SK-N-SH (cell line): ENCODE measurements around the gene SPACDR. TPM values are rescaled to one million over a fixed set of nuclear protein-coding genes. Genes with fewer than 3 reads are reported as not detected.

Experiments used
- CTCF ChIA-PET: fragments of 300-600, 350-600 bp; formaldehyde crosslinking; extraction: SDS; loops from one replicate; lab custom pipeline; 2021; lab: Yijun Ruan, JAX
- POLR2A ChIA-PET: fragments of 350-600 bp; sonication (Branson Sonifier 250); formaldehyde crosslinking; extraction: SDS; loops from one replicate; lab custom pipeline; 2020; ENCODE audit warnings: antibody characterized with exemption, inconsistent platforms; lab: Yijun Ruan, JAX
- DNase-seq: peaks from one replicate; pipeline ENCODE4 v3.0.0; 2012
- H2AFZ ChIP-seq: fragments of 200-600 bp; sonication (generic); 2 replicates; pipeline ENCODE4 v1.8.1; 2016; ENCODE audit warnings: antibody characterized with exemption, mild to moderate bottlenecking, low read depth
- H3F3A ChIP-seq: fragments of 200-600 bp; sonication (generic); replicated peaks from 2 replicates; pipeline ENCODE3; 2016; ENCODE audit warnings: antibody characterized with exemption, mild to moderate bottlenecking; ENCODE audit not compliant: insufficient read depth
- H3K27ac ChIP-seq, 2 experiments: fragments of 200-500 bp in 1 of 2; fragments of 200-600 bp in 1 of 2; sonication (Bioruptor generic) in 1 of 2; sonication (generic), shearing (Covaris generic) in 1 of 2; 2 replicates each; pipeline versions ENCODE4 v1.5.1 to v1.6.1; 2014 to 2016; ENCODE audit warnings: low read depth in 2 of 2, inconsistent platforms in 1 of 2, low read length in 1 of 2, mild to moderate bottlenecking in 1 of 2, mixed read lengths in 1 of 2
- H3K27me3 ChIP-seq: fragments of 200-600 bp; sonication (generic), shearing (Covaris generic); 2 replicates; pipeline ENCODE4 v1.6.1; 2016; ENCODE audit warnings: mixed run types; ENCODE audit not compliant: insufficient read depth
- H3K36me3 ChIP-seq, 2 experiments: fragments of 200-500 bp in 1 of 2; fragments of 200-600 bp in 1 of 2; sonication (Bioruptor generic) in 1 of 2; sonication (generic) in 1 of 2; replicated peaks in 1 of 2; 2 replicates each; pipeline versions ENCODE3 to v1.5.1; 2014 to 2016; ENCODE audit warnings: low read length in 1 of 2, mild to moderate bottlenecking in 1 of 2; ENCODE audit not compliant: insufficient read depth in 2 of 2, control insufficient read depth in 1 of 2
- H3K4me1 ChIP-seq, 2 experiments: fragments of 200-500 bp in 1 of 2; fragments of 200-600 bp in 1 of 2; sonication (Bioruptor generic) in 1 of 2; sonication (generic), shearing (Covaris generic) in 1 of 2; 2 replicates each; pipeline versions ENCODE4 v1.5.1 to v1.6.1; 2014 to 2016; ENCODE audit warnings: low read depth in 1 of 2, low read length in 1 of 2, mixed run types in 1 of 2; ENCODE audit not compliant: insufficient read depth in 2 of 2, control insufficient read depth in 1 of 2
- H3K4me2 ChIP-seq: fragments of 200-600 bp; sonication (generic), shearing (Covaris generic); 2 replicates; pipeline ENCODE4 v1.6.1; 2017; ENCODE audit warnings: mixed run types
- H3K4me3 ChIP-seq, 2 experiments: fragments of 200-500 bp in 1 of 2; fragments of 200-600 bp in 1 of 2; sonication (Bioruptor generic) in 1 of 2; sonication (generic), shearing (Covaris generic) in 1 of 2; 2 replicates each; pipeline versions ENCODE4 v1.5.1 to v1.8.1; 2014 to 2016; ENCODE audit warnings: low read depth in 2 of 2, inconsistent platforms in 1 of 2, low read length in 1 of 2, mild to moderate bottlenecking in 1 of 2, mixed read lengths in 1 of 2, moderate library complexity in 1 of 2
- H3K79me2 ChIP-seq: fragments of 200-600 bp; sonication (generic); 2 replicates; pipeline ENCODE4 v1.8.1; 2017; ENCODE audit warnings: mild to moderate bottlenecking; ENCODE audit not compliant: insufficient read depth
- H3K9ac ChIP-seq: fragments of 200-600 bp; sonication (generic); 2 replicates; pipeline ENCODE4 v1.6.1; 2017; ENCODE audit warnings: mixed run types
- H3K9me2 ChIP-seq: fragments of 200-600 bp; sonication (generic); 2 replicates; pipeline ENCODE4 v1.6.1; 2017; ENCODE audit warnings: mixed run types
- H3K9me3 ChIP-seq: fragments of 200-600 bp; sonication (generic); 2 replicates; pipeline ENCODE4 v1.6.1; 2017; ENCODE audit warnings: mixed run types, mild to moderate bottlenecking, moderate library complexity
- H4K20me1 ChIP-seq: fragments of 200-600 bp; sonication (generic); 2 replicates; pipeline ENCODE4 v1.6.1; 2017; ENCODE audit warnings: mild to moderate bottlenecking, mixed run types; ENCODE audit not compliant: insufficient read depth
- CTCF ChIP-seq: fragments of 200-600 bp; sonication (generic); IDR thresholded peaks from 2 replicates; pipeline ENCODE4 v1.6.1; 2017; ENCODE audit warnings: antibody characterized with exemption, mild to moderate bottlenecking, moderate library complexity
- EP300 ChIP-seq, 2 experiments: IDR thresholded peaks; 2 replicates each; pipeline versions ENCODE4 v1.4.0 to v1.6.1; 2012; ENCODE audit warnings: borderline replicate concordance in 1 of 2, low read depth in 1 of 2, low read length in 1 of 2
- EZH2phosphoT487 ChIP-seq: fragments of 200-600 bp; sonication (generic); IDR thresholded peaks from 2 replicates; pipeline ENCODE4 v1.6.1; 2017; ENCODE audit warnings: low read depth, mixed run types, mild to moderate bottlenecking, antibody characterized with exemption, moderate library complexity, borderline replicate concordance
- MXI1 ChIP-seq: IDR thresholded peaks from 2 replicates; pipeline ENCODE4 v1.6.1; 2012; ENCODE audit warnings: mild to moderate bottlenecking, low read depth, low read length, improper control_type of control experiment
- NRF1 ChIP-seq: IDR thresholded peaks from 2 replicates; pipeline ENCODE4 v1.6.1; 2012; ENCODE audit warnings: low read depth, mild to moderate bottlenecking, low read length
- PBX3 ChIP-seq: IDR thresholded peaks from 2 replicates; pipeline ENCODE4; 2012
- RAD21 ChIP-seq: IDR thresholded peaks from 2 replicates; pipeline ENCODE4 v1.6.1; 2012; ENCODE audit warnings: mild to moderate bottlenecking, low read length
- RCOR1 ChIP-seq: fragments of 150-350 bp; IDR thresholded peaks from 2 replicates; pipeline ENCODE4 v1.6.1; 2017; ENCODE audit warnings: antibody characterized with exemption, low read length
- RFX5 ChIP-seq: IDR thresholded peaks from 2 replicates; pipeline ENCODE4 v1.6.1; 2012; ENCODE audit warnings: mild to moderate bottlenecking, improper control_type of control experiment, low read length
- SIN3A ChIP-seq: IDR thresholded peaks from 2 replicates; pipeline ENCODE4 v1.6.1; 2012; ENCODE audit warnings: low read depth, mild to moderate bottlenecking, low read length, moderate library complexity, borderline replicate concordance
- TEAD4 ChIP-seq: IDR thresholded peaks from 2 replicates; pipeline ENCODE4 v1.4.0; 2012; ENCODE audit warnings: mild to moderate bottlenecking, borderline replicate concordance; ENCODE audit not compliant: insufficient read depth
- WGBS: methylation state at CpG from one replicate; pipeline ENCODE4 v1.1.6; 2017; ENCODE audit warnings: low lambda C conversion rate; 5-methylcytosine and 5-hydroxymethylcytosine counted together
- polyA plus RNA-seq, 3 experiments: library from polyadenylated mRNA; depleted of rRNA; stranded (reverse); fragments of >200 nt; gene quantifications; 2 replicates each; pipeline ENCODE4 v1.2.3, GENCODE V29; 2012

The SPACDR gene
- polyA plus RNA-seq, 1 of the 3 experiments (the other 2 are of a cell fraction), result 1.5 TPM

GRCh38 chr7:100491192-100491578 lies 27.1 kb upstream of the SPACDR start (continued):
- TF ChIP-seq SIN3A, result no peak
- no peak for TF ChIP-seq CTCF

- no peak overlapping the region for H2AFZ ChIP-seq
- 93% methylated on average over 14 of the region's 25 CpGs for WGBS
- H3K9me3 ChIP-seq, result no peaks in the 10 kb centered on the region
- no peaks in the 10 kb centered on the region for H3K27me3 ChIP-seq
- H3K4me2 ChIP-seq, result no peak overlapping the region; the same call in 1 of the 2 replicates
- no peaks in the 10 kb centered on the region for H4K20me1 ChIP-seq
- peak overlapping the region in 1 of 2 experiments; percentile 73; a peak in 1 of 4 replicates for H3K27ac ChIP-seq
- peaks cover 3 to 24% of the 10 kb centered on the region in 2 experiments; a peak in 2 of 4 replicates for H3K4me1 ChIP-seq
- TF ChIP-seq PBX3, result no peak
- no peak for TF ChIP-seq RCOR1
- TF ChIP-seq CTCF, result no peak
- POLR2A ChIA-PET, result interaction anchor here (0.6 to 1.8 kb wide), 10 partner anchors 11 to 112 kb away, joined by 3 to 8 read pairs (median 4); partner anchors contain the start of genes AGFG2, MEPCE and PPP1R35
- no peaks in the 10 kb centered on the region for H3K9me2 ChIP-seq
- CTCF ChIA-PET, result interaction anchor here (1.3 to 11.1 kb wide), 9 partner anchors 22 to 202 kb away, joined by 4 to 151 read pairs (median 5); no protein-coding TSS in a partner anchor
- H3K79me2 ChIP-seq, result no peaks in the 10 kb centered on the region
- H3F3A ChIP-seq, result no peaks in the 10 kb centered on the region
- DNase-seq, result peak; percentile 29
- no peak overlapping the region for H3K4me3 ChIP-seq
- H3K36me3 ChIP-seq, result peaks cover 0 to 6% of the 10 kb centered on the region in 2 experiments
- H3K9ac ChIP-seq, result no peak overlapping the region
These were observed 26.6 kb upstream of the SPACDR start for GRCh38 chr7:100490483-100491191.

- POLR2A ChIA-PET, result interaction anchor here (0.6 to 1.8 kb wide), 12 partner anchors 10 to 113 kb away, joined by 3 to 8 read pairs (median 4); partner anchors contain the start of genes AGFG2, FBXO24, MEPCE and PPP1R35
- H3K9ac ChIP-seq, result no peak overlapping the region
- peak overlapping the region in 1 of 2 experiments; percentile 78; a peak in 2 of 4 replicates for H3K27ac ChIP-seq
- WGBS, result 30% methylated on average over 6 of the region's 9 CpGs
- H3K36me3 ChIP-seq, result peaks cover 0 to 6% of the 10 kb centered on the region in 2 experiments
- no peaks in the 10 kb centered on the region for H3K27me3 ChIP-seq
- no peaks in the 10 kb centered on the region for H4K20me1 ChIP-seq
- H3K79me2 ChIP-seq, result no peaks in the 10 kb centered on the region
- no peaks in the 10 kb centered on the region for H3K9me2 ChIP-seq
- CTCF ChIA-PET, result interaction anchor here (0.8 to 11.1 kb wide), 12 partner anchors 10 to 202 kb away, joined by 3 to 151 read pairs (median 5); partner anchors contain the start of gene MOSPD3
- H3K4me2 ChIP-seq, result peak overlapping the region; percentile 17; the same call in 1 of the 2 replicates
- H3F3A ChIP-seq, result no peaks in the 10 kb centered on the region
- H2AFZ ChIP-seq, result no peak overlapping the region
- DNase-seq, result peak; percentile 100
- H3K9me3 ChIP-seq, result no peaks in the 10 kb centered on the region
- 0 out of 2 replicates have a peak, but pooled peaks have one; percentile 14 for TF ChIP-seq RAD21
- peak; percentile 90 for TF ChIP-seq RFX5
- TF ChIP-seq EP300 (IDR thresholded peaks at IDR 0.05; ENCODE audit: borderline replicate concordance in 1 of 2, low read depth in 1 of 2, low read length in 1 of 2), result peak in 1 of 2 experiments; percentile 17; a peak in 1 of 4 replicates
- TF ChIP-seq NRF1, result peak; percentile 72
- no peak for TF ChIP-seq TEAD4
- TF ChIP-seq MXI1, result peak; percentile 96
- TF ChIP-seq EZH2phosphoT487, result no peak
- H3K4me3 ChIP-seq, result no peak overlapping the region
- peaks cover 3 to 32% of the 10 kb centered on the region in 2 experiments; a peak in 2 of 4 replicates for H3K4me1 ChIP-seq
These were observed 25.8 kb upstream of the SPACDR start for GRCh38 chr7:100489824-100490223.
